Esophagus squamous epithelium (tissue), 5 donors: ENCODE results near the gene KCTD13. TPM values are rescaled to one million over a fixed set of nuclear protein-coding genes. Genes with fewer than 3 reads are reported as not detected.
"Not testable (repeated sequence)": the region's sequence is repeated elsewhere in the genome, so short reads cannot be mapped to it uniquely, and the experiment has no call there.

Experiments used
- DNase-seq: peaks from one replicate; lab custom pipeline; 2025; lab: John Stamatoyannopoulos, UW
- H3K27ac ChIP-seq, 4 donors: fragments of 200-600 bp; sonication (generic); one replicate each; pipeline ENCODE4 v1.5.1; 2016 to 2019; ENCODE audit warnings: mild to moderate bottlenecking in 1 of 4
- H3K27me3 ChIP-seq, 4 donors: fragments of 200-600 bp; sonication (generic); 1 replicate in 3 of 4; 2 replicates in 1 of 4; pipeline versions ENCODE4 v1.5.1 to v1.6.0; 2017 to 2021; ENCODE audit warnings: antibody characterized with exemption in 1 of 4
- H3K36me3 ChIP-seq, 3 donors: fragments of 200-600 bp; sonication (generic); one replicate each; pipeline ENCODE4 v1.5.1; 2016 to 2019
- H3K4me1 ChIP-seq, 3 donors: fragments of 200-600 bp; sonication (generic); one replicate each; pipeline ENCODE4 v1.5.1; 2017 to 2019
- H3K4me3 ChIP-seq, 4 donors: fragments of 200-600 bp; sonication (generic); 1 replicate in 3 of 4; 2 replicates in 1 of 4; pipeline ENCODE4 v1.5.1; 2016 to 2019; ENCODE audit warnings: mild to moderate bottlenecking in 2 of 4, moderate library complexity in 1 of 4
- H3K9me3 ChIP-seq, 3 donors: fragments of 200-600 bp; sonication (generic); one replicate each; pipeline ENCODE4 v1.5.1; 2016 to 2019
- CTCF ChIP-seq, 6 experiments: fragments of 450-650 bp in 4 of 6; fragments of 200-600 bp in 2 of 6; sonication (generic) in 2 of 6; IDR thresholded peaks; one replicate each; pipeline ENCODE4 v1.5.1; 2016 to 2019; ENCODE audit warnings: antibody characterized with exemption in 6 of 6, mild to moderate bottlenecking in 4 of 6, moderate library complexity in 4 of 6
- POLR2A ChIP-seq, 4 donors: fragments of 450-650 bp; IDR thresholded peaks; one replicate each; pipeline ENCODE4 v1.6.1; 2017; ENCODE audit warnings: antibody characterized with exemption in 4 of 4, mild to moderate bottlenecking in 4 of 4, moderate library complexity in 3 of 4
- WGBS, 2 donors: methylation state at CpG; one replicate each; pipeline ENCODE4 v1.1.5; 2018; 5-methylcytosine and 5-hydroxymethylcytosine counted together
- intact Hi-C: fragments of 100-400 bp; cut with DNase I; formaldehyde crosslinking; loops from one replicate; pipeline ENCODE4 v1.15.0; 2022
- total RNA-seq, 4 donors: library from RNA; depleted of rRNA; stranded (reverse); fragments of >200 nt; gene quantifications; one replicate each; pipeline ENCODE4 v1.1.0, GENCODE V29; 2016
- donor health status: DM: yes; HTN: yes; CAD: no.

KCTD13 gene
- total RNA-seq, 4 donors from 2014 or later: 8.4 to 17.2 (median 13.9) TPM

DNA sequence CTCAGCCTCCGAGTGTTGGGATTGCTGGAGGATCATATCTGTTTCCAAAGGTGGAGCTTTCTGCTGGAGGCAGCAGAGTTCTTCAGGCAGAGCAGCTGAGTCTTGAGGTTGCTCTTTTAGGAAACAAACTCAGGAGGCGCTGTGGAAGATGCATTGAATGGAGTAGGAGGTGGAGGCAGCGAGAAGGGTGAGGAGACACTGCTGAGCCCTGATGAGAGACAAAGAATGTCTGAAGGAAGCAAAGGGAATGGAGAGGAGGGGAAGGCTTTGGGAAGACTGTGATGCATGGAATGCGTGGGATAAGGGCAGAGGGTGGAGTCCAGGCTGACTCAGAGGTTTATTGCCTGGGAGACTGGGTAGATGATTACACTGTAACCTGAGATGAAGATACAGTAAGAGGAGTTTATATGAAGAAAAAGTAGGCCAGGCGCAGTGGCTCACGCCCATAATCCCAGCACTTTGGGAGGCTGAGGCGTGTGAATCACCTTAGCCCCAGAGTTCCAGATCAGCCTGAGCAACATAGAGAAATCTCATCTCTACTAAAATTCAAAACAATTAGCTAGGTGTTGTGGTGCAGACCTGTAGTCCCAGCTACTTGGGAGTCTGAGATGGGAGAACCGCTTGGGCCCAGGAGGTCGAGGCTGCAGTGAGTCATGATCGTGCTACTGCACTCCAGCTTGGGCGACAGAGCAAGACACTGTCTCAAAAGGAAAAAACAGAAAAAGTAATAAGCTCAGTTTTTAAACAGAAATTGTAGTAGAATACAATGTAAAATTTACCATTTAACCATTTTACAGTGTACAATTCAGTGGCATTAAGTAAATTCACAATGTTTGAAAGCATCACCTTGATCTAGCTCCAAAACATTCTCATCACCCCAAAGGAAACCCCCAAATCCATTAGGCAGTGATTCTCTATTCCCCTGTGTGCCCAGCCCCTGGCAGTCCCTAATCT is 18.1 kb upstream of the KCTD13 start:
- Histone ChIP-seq H3K4me3 (no peak overlapping the region), H3K27ac (peak overlapping the region in 2 of 4 donors; percentile 39 to 55), H3K4me1 (peaks cover 0 to 13% (median 4%) of the 10 kb centered on the region in 3 donors), H3K9me3 (no peaks in the 10 kb centered on the region), H3K27me3 (peaks cover 0 to 6% (median 0%) of the 10 kb centered on the region in 4 donors), H3K36me3 (no peaks in the 10 kb centered on the region)
- no peak for TF ChIP-seq CTCF (IDR thresholded peaks at IDR 0.05)
- TF ChIP-seq POLR2A (IDR thresholded peaks at IDR 0.05): no peak
- WGBS, 2 donors: 24 to 33% methylated on average over 11 of the region's 11 CpGs
- intact Hi-C loops: no loop called here
- DNase-seq: no peak

DNA sequence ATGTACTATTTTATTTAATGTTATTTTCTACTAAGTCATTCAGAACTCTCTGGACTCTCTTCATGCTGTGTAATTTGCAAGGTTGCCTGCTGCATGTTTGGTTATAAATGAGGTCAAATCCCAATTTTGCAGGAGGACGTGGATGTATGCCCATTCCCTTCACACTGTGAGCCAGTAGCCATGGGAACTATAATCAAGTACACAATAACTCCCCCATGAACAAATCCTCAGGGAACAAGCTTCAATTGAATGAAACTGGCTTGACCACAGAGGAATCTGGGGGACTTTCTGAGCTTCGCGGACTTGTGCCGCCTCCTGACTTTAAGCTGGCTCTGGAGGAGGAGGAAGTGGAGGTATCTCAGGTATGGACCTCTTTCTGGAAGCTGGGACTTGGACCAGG is 14.6 kb upstream of the KCTD13 start:
- intact Hi-C loops: no loop called here
- H3K9me3 ChIP-seq: no peaks in the 10 kb centered on the region
- 28 to 42% methylated on average over 4 of the region's 4 CpGs for WGBS, 2 donors
- no peak for TF ChIP-seq CTCF (IDR thresholded peaks at IDR 0.05)
- TF ChIP-seq POLR2A (IDR thresholded peaks at IDR 0.05): no peak
- H3K4me1 ChIP-seq: peaks cover 0 to 13% (median 4%) of the 10 kb centered on the region in 3 donors
- H3K27ac ChIP-seq: no peak overlapping the region
- no peaks in the 10 kb centered on the region for H3K36me3 ChIP-seq
- DNase-seq: no peak
- H3K27me3 ChIP-seq: peaks cover 0 to 6% (median 0%) of the 10 kb centered on the region in 4 donors
- no peak overlapping the region for H3K4me3 ChIP-seq

- DNase-seq, H3K4me1 ChIP-seq, H3K27me3 ChIP-seq, intact Hi-C loops, H3K27ac ChIP-seq, H3K4me3 ChIP-seq, H3K9me3 ChIP-seq, H3K36me3 ChIP-seq: not testable (repeated sequence)
- 100% methylated on average over 1 to 2 of the region's 2 CpGs for WGBS, 2 donors
Measured at GRCh38 chr16:29931750-29932149, 5.7 kb upstream of the KCTD13 start.

DNA sequence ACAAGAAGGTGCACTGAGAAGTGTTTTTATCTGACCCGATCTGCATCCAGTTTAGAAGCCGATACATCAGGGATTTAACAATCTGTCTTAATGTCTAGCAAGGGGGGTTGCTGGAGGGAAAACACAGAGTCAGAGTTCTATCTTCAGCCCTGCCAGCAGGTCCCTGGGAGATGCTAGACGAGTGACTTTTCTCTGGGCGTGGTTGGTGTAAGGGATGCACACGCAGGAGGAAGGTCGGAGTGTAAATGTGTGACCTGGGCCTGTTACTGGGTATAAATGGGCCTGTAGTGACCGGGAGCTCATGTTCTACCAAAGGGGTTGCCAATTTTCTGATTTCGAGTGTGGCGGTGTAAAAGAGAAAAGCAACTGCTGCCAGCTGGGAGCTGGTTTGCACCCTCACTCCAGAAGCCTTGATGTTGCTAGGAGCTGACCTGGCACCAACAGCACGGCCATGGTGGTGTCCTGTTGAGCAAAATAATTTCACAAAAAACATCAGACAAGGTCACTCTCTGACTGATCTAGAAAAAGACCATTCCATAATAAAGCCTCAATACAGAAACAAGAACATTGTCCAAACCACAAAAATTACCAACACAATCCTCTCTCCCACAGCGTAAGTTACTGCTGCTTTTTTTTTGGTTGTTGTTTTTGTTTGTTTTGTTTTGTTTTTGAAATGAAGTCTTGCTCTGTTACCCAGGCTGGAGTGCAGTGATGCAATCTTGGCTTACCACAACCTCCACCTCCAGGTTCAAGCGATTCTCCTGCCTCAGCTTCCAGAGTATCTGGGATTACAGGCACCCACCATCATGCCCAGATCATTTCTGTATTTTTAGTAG is 1.3 kb upstream of the KCTD13 start:
- TF ChIP-seq CTCF (IDR thresholded peaks at IDR 0.05) (no peak), POLR2A (IDR thresholded peaks at IDR 0.05) (no peak)
- peaks cover 0 to 15% (median 7%) of the 10 kb centered on the region in 3 donors for H3K36me3 ChIP-seq
- peak overlapping the region; percentile 84 to 92 (median 87) for H3K27ac ChIP-seq
- H3K4me3 ChIP-seq: peak overlapping the region in 3 of 4 donors; percentile 70 to 91 (median 78)
- WGBS, 2 donors: 63% methylated on average over 12 of the region's 12 CpGs
- no peaks in the 10 kb centered on the region for H3K9me3 ChIP-seq
- no peaks in the 10 kb centered on the region for H3K27me3 ChIP-seq
- H3K4me1 ChIP-seq: peaks cover 15 to 31% (median 16%) of the 10 kb centered on the region in 3 donors
- intact Hi-C loops: no loop called here
- no peak for DNase-seq

DNA sequence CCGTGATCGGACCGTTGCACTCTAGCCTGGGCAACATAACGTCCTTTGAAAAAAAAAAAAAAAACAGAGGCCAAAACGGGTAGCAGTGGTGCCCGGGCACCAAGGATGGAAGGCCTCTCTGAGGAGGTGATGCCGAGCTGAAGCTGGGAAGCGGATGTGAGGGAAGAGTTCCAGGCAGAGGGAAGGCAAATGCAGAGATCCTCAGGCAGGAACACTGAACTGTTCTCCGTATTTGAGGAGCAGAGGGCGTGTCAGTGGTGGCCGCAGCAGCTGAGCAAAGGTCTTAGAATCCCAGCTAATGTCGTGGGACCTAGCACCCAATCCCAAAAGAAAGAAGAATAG is 656 bp upstream of the KCTD13 start:
- 4 to 5% methylated on average over 12 of the region's 12 CpGs for WGBS, 2 donors
- no peak for DNase-seq

More for the DNA sequence above, 656 bp upstream of the KCTD13 start:
- TF ChIP-seq POLR2A (IDR thresholded peaks at IDR 0.05) (no peak), CTCF (IDR thresholded peaks at IDR 0.05) (no peak)
- intact Hi-C loops: no loop called here
- H3K27ac ChIP-seq: peak overlapping the region; percentile 84 to 92 (median 87)
- H3K36me3 ChIP-seq: peaks cover 0 to 21% (median 7%) of the 10 kb centered on the region in 3 donors
- H3K9me3 ChIP-seq: no peaks in the 10 kb centered on the region
- peaks cover 15 to 31% (median 16%) of the 10 kb centered on the region in 3 donors for H3K4me1 ChIP-seq
- no peaks in the 10 kb centered on the region for H3K27me3 ChIP-seq
- peak overlapping the region; percentile 70 to 91 (median 84) for H3K4me3 ChIP-seq
